NCI-H82 (cell line): ENCODE data around the gene ISG15.
A peak's percentile ranks its signal among the peaks of the same experiment; 100 is the strongest.
"Not testable (repeated sequence)": the region's sequence is repeated elsewhere in the genome, so short reads cannot be mapped to it uniquely, and the experiment has no call there.

Experiments used
- DNase-seq: peaks from one replicate; lab custom pipeline; 2025; lab: John Stamatoyannopoulos, UW

The ISG15 gene

DNA sequence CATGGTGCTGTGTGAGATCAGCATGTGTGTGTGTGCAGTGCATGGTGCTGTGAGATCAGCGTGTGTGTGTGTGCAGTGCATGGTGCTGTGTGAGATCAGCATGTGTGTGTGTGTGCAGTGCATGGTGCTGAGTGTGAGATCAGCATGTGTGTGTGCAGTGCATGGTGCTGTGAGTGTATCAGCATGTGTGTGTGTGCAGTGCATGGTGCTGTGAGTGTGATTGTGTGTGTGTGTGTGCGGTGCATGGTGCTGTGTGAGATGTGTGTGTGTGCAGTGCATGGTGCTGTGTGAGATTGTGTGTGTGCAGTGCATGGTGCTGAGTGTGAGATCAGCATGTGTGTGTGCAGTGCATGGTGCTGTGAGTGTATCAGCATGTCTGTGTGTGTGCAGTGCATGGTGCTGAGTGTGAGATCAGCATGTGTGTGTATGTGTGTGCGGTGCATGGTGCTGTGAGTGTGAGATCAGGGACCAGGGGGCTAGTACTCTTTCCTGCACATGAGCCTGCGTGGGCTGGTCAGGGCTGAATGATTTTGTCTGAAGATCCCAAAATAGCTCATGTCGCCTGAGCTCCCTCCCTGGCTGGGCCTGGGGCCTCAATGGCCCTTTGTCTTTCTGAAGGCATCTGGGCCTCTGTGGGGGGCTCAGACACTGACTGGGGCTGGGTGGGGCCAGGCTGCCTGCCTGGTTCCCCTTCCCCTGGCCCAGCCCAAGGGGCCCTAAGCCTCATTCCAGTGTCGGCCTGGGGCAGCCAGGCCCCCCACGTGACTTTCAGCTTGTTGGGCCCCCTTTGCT lies 17.8 kb downstream of the ISG15 start:
- DNase-seq: not testable (repeated sequence)

DNA sequence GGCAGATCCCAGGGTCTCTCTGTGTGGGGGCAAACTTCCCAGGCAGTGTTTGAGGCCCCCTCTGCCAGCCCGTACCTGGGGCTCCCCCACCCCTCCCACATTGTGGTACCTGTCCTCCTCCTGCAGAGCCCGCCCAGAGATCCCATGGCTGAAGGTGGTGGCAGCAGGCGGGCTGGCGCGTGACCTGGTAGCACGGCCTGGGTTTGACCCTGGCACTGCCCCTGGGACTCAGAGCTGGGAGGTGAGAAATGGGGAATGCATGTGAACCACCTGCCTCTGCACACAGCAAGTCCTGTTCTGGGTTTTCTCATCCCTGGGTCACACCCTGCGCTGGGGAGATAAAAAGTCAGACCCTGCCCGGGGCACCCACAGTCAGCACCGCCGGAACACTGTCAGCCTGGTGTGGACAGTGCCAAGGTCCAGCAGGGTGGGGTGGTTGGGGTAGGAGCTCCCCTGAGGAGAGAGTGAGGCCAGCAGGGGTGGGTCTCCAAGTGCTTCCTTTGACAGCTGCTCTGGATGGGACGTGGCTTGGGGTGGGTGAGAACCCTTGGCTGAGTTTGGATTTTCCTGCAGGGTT lies 18.4 kb downstream of the ISG15 start:
- DNase-seq: no peak

DNA sequence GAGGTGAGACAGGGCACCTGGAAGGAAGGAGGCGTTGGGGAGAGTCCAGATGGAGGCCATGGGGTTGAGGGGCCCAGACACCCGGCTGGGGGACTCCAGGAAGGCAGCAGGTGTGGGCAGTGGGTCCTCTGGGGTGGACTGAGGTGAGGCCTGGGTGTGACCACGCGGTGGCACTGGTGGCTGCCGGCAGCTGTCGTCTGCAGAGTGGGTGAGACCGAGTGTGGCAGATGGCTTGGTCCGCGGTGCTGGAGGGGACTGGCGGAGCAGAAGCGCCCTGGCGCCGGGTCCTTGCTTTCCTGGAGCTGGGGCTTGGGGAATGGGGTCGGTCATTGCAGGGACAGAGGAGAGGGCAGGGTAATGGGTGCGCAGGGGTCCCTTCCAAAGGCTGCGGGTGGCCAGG lies 19.1 kb downstream of the ISG15 start:
- DNase-seq: peak; percentile 81

DNA sequence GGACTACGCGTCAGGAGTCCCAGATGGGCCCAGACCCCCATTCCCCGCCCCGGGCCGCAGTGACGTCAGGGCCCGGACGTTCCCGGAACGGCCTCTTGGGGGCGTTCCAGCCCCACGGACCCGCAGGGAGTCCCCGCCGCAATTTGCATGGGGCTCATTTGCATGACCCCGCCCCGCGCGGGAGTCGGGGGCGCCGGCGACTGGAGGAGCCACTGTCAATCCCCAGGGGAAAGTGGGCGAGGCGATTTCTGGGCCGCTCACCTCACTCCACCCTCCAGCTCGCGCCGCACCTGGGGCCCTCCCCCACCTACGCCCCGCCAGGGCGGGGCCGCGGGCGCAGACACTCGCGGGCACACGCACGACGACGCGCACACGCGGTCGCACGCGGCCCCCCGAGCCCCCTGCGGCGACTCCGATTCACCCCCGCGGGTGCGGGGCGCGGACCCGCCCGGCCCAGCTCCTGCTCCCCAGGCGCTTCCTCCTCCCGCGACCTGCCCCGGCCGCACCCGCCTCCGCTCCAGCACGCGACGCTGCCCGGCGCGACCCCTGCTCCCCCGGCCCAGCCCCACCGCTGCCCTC lies 19.8 kb downstream of the ISG15 start:
- DNase-seq: peak; percentile 98

DNA sequence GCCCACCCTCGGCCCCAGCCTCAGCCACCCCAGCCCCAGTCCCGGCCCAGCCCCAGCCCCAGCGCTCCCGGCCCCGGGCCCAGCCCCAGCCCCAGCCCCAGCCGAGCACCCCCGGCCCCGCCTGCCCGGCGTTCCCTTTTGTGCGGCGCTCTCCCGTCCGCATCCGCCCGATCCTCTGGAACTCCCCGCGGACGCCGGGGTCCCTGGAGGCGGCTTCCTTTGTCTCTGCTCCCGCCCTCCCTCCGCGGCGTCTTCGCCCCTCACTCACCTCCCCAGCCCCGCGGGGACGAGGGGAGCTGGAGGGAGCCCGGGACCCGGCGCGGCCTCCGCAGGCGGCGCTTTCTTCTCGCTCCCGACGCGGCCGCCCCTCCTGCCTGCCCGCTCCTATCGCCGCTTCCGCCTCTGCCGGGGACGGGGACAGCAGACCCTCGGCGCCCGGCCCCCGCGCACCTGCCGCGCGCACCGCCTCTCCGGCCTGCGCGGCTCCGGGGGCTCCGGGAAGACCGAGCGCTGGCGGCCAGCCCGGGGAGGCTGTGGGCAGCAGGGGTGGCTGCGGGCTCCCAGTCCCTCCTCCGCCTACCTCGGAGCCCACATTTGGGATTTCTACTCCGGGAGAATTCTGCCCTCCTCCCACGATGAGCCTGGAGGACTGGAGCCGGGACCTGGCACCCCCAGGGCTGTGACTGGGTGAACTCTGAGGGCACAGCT lies 20.6 kb downstream of the ISG15 start:
- peak; percentile 42 for DNase-seq

DNA sequence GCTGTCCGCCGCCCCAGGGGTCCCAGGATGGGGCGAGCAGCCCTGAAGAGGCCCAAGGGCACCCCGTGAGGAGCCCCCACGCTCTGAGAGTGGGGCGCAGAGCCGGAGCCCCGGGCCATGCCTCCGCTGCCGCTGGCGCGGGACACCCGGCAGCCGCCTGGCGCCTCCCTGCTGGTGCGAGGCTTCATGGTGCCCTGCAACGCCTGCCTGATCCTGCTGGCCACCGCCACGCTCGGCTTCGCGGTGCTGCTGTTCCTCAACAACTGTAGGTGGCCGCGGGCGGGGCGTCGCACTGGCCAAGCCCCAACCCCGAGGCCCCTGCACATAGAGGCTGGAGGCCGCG lies 21.1 kb downstream of the ISG15 start:
- DNase-seq: no peak

DNA sequence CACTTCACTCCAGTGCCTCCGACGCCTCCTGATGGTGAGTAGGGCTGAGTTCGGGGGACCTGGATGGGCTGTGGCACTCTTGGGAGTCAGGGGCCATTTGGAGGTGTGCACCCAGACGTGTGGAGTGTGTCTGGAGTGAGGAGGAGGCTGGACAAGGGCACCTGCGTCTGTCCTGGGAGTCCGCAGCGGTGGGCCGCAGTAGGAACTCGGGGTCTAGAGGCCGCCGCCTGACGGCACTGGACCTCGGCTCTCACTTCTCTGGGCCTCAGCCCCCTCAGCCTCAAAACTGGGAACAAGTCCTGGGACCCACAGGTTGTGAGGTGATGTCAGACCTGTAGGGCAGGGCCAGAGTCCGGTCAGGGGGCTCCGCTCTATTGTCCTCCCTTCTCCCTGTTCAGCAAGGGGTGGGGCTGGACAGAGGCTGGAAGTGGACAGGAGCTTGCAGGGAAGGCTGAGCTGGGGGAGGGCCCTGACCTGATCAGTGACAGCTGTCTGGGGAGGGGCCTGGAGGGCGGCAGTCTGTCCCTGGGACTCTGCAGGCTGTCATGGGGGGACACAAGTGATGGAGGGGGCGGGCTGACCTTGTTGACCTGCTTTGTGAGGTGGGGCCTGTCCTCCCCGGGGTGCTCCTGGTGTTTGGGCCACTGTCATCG lies 22.1 kb downstream of the ISG15 start:
- DNase-seq: no peak

DNA sequence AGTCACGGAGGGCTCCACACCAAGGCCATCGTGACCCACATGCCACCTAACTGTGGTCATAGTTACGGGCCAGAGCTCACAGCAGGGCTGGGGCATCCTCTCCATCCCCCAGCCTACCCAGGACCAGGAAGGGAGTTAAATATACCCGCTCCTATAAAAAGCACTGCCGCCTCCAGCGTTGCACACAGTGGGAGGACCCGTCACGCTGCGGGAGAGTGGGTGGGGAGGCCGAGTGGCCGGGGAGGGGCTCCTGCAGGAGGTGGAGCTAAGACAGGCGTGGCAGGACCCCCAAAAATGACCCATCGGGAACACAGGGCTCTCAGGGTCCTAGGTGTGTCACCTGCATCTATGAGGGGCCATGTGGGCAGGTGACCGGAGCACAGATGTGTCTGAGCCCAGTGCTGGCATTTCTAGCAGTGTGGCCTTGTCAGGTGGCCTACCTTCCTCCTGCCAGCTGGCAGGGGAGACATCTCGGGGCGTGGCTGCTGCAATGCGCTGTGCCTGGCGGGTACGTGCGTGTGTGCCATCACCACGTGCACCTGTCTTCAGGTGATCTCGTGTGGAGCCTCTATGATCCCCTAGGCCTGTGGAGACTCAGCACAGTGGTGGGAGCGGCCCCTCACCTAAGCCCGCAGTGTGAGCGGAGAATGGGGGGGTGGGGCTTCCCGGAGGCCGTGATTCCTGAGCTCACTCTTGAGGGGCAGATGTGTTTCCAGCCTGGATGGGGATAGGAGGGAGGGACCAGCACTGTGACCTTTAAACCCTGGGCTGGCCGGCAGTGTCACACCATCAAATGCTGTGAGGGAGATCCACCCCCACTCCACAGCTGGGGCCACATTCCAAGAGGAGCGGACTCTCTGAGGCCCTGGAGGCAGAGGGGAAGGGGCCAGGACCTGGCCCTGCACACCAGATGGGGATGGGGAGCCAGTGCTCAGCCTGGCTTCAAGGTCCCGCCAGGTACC lies 24.4 kb downstream of the ISG15 start:
- DNase-seq: no peak

DNA sequence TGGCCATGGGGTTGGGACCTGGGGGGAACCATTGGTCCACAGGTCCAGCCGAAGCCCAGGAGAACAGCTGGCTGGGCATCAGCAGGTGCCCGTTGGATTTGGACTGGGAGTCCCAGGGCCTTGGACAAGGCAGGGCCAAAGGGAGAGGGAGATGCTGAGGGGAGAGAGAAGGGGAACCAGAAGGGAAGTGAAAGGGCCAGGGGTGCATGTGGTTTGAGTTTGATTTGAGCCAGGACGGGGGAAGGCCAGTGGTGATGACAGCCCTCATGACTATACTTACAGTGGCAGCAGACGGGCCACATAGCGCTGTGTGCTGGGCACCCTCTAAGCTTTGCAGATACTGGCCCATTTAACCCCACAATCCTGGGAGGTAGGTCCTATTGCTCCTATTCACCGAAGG lies 25.4 kb downstream of the ISG15 start:
- DNase-seq: no peak

DNA sequence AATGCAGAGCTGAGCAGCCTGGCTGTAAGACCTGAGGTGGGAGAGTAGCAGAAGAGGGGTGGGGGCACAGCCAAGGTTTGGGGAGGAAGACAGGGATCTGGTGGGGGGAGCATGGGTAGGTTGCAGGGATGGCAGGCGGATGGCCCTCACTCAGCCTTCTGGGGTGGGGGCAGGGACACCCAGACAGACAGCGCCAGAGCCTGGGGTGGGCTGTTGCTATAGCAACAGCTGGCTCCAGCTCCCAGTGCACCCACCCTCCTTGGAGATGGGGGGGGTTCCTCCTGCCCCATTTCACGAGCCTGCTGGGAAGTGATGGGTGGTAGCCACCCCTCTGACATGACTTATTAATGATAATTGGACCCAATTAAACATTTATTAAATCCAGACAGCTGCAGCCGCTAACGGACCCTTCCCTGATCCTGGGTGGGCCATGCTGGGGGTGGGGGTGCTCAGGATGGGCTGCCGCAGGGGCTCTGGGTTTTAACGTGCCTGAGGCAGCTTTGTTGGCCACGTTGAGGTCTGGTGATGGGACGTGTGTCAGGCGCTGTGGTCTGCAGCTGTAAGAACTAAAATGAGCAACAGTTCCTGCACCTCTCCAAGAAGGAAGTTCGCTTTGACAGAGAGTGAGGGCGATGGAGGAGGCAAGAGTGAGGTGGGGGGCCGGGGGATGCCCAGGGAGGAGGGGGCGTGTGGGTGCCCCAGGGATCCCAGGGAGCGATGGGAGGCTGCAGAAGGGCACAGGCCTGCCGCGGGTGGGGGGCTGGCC lies 26.0 kb downstream of the ISG15 start:
- DNase-seq: no peak

DNA sequence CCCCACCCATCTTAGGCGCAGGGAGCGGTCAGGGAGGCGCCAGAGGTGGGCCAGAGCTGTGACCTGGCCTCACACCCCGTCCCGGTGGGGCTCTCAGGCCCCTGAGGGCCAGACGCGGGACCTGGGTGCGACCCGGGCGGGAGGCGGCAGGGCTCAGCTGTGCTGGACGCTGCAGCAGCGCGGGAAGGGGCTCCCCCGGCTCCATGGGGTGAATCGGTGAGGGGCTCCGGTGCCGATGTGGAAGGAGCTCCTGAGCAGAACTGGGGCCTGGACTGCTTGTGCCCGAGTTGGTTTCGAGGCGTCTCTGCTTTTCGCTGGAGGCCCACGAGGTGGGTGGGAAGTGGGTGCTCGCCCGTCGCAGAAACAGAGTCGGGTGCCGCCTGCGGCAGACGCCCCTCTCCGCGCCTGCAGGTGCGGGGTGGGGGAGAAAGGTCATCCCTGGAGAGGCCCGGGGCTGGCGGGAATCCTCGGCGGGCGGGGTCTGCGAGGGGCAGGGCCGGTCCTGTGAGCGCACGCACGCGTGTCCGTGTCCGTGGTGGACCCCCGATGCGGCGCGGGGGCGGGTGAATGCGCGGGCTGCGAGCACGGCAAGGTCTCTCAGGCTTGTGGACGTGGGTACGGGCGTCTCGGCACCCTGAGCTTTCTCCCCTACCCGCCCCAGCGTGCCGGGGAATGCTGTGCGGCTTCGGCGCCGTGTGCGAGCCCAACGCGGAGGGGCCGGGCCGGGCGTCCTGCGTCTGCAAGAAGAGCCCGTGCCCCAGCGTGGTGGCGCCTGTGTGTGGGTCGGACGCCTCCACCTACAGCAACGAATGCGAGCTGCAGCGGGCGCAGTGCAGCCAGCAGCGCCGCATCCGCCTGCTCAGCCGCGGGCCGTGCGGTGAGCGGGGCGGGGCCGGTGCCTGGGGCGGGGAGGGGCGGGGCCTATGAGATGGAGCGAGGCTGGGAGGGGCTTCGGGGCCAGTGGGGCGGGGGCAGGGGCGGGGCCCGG lies 27.0 kb downstream of the ISG15 start:
- DNase-seq: peak; percentile 83

DNA sequence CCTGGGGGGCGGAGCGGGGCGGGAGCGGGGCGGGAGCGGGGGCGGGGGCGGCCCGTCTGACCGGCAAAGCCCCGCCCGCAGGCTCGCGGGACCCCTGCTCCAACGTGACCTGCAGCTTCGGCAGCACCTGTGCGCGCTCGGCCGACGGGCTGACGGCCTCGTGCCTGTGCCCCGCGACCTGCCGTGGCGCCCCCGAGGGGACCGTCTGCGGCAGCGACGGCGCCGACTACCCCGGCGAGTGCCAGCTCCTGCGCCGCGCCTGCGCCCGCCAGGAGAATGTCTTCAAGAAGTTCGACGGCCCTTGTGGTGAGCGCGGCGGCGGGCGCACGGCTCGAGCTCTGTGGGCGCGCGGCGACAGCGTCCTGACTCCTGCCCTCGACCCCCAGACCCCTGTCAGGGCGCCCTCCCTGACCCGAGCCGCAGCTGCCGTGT lies 27.8 kb downstream of the ISG15 start:
- peak; percentile 61 for DNase-seq

DNA sequence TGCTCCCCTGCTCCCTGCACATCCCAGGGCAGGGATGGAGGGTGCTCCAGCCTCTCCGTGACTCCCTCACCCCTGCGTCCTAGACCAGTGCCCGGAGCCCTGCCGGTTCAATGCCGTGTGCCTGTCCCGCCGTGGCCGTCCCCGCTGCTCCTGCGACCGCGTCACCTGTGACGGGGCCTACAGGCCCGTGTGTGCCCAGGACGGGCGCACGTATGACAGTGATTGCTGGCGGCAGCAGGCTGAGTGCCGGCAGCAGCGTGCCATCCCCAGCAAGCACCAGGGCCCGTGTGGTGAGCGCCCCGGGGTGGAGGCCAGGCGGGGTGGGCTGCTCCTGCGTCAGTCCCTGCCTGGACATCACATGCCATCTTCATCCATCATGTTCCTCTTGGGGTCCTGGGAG lies 28.6 kb downstream of the ISG15 start:
- no peak for DNase-seq

DNA sequence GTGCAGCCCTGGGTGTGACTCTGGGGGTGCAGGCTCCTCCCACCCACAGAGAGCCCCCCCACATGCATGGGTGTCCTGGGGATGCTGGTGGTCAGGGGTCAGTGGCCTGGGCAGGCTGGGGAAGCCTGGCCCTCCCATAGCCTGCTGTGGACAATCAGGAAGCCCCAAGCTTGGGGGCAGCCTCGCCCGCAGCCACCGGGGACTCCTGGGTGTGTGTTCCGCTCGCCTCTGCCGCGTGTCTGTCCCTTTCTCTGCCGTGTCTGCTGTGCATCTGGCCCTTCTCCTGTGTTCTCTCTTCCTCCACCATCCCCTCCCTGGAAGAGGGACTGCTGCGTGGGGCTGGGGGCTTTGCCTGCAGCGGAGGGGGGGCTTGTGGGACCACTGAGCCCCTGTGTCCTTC lies 29.5 kb downstream of the ISG15 start:
- DNase-seq: no peak

DNA sequence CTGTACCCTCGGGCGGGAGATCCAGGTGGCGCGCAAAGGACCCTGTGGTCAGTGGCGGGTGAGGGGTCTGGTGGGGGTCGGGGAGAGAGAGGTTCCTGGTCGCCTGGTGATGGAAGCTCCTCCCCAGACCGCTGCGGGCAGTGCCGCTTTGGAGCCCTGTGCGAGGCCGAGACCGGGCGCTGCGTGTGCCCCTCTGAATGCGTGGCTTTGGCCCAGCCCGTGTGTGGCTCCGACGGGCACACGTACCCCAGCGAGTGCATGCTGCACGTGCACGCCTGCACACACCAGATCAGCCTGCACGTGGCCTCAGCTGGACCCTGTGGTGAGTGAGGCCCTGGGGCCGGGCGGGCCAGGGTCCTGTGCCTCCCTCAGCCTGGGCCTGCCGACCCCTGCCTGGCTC lies 30.1 kb downstream of the ISG15 start:
- DNase-seq: no peak

DNA sequence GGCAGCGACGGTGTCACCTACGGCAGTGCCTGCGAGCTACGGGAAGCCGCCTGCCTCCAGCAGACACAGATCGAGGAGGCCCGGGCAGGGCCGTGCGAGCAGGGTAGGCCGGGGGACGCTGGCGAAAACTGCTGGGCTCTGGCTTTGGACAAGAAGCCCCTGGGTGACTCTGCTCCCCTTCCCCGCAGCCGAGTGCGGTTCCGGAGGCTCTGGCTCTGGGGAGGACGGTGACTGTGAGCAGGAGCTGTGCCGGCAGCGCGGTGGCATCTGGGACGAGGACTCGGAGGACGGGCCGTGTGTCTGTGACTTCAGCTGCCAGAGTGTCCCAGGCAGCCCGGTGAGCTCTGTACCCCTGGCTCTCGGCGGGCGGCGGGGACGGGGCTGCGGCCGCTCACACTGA lies 30.6 kb downstream of the ISG15 start:
- no peak for DNase-seq

DNA sequence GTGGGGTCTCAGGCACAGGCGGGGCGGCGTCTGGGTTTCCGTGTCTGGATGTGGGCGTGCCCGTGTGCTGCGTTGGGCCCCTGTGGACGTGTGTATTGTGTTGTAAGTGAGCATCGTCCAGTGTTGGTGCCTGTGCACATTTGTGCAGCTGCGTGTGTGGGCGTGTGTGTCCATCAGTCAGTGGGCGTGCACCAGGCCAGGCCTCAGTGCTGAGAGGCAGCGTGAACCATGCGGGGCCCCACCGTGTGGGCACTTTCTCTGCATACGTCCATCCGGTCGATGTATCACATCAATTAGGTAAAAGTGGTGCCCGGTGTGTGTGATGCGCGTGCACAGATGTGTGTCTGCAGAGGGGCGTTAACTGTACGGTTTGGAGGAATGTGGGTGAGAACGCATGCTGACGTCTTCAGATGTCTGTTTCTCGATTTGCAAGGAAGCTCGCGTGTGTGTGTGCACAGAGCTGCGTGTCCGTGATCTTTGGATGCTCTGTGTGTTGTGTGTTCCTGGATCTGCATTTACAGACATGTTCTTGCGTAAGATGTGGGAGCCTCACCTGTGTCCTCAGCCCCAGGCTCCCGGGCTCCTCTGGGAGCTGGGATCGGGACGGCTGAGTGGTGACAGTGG lies 31.3 kb downstream of the ISG15 start:
- DNase-seq: no peak

DNA sequence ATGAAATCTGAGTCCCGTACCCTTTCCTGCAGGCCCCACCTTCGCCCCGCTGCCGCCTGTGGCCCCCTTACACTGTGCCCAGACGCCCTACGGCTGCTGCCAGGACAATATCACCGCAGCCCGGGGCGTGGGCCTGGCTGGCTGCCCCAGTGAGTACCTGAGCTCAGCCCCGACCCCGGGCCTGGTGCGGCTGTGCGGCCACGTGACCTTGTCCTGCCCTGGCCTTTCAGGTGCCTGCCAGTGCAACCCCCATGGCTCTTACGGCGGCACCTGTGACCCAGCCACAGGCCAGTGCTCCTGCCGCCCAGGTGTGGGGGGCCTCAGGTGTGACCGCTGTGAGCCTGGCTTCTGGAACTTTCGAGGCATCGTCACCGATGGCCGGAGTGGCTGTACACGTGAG lies 31.8 kb downstream of the ISG15 start:
- no peak for DNase-seq

DNA sequence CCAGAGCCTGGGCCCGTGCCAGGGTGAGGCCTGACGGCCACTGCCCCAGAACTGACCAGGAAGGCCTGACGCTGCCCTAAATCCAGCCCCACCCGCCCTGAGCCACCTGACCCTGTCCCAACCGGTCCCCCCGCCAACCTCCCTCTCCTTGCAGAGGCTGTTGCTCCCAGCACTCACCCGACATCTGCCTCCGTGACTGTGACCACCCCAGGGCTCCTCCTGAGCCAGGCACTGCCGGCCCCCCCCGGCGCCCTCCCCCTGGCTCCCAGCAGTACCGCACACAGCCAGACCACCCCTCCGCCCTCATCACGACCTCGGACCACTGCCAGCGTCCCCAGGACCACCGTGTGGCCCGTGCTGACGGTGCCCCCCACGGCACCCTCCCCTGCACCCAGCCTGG lies 32.9 kb downstream of the ISG15 start:
- no peak for DNase-seq
